ENCODE data around the gene CGA.
A peak's percentile ranks its signal among the peaks of the same experiment; 100 is the strongest.

GRCh38 chr6:87139236-87139635 is 44.3 kb upstream of the CGA start:
- TF ChIP-seq GATA2 (IDR thresholded peaks at IDR 0.05; ENCODE audit: low read depth, low read length) = 0 out of 2 replicates have a peak, but pooled peaks have one; percentile 9
- no peak for TF ChIP-seq GATA3 (IDR thresholded peaks at IDR 0.05; ENCODE audit: low read depth, low read length)
